D341Med (cell line): ENCODE results near the gene CDH16.

ENCODE experiments used
- DNase-seq: peaks from one replicate; pipeline ENCODE4 v3.0.0; 2012; ENCODE audit warnings: low spot score

Gene CDH16

GRCh38 chr16:66894948-66895688, 23.6 kb downstream of the CDH16 start:
- peak; percentile 84 for DNase-seq

GRCh38 chr16:66894055-66894454, 24.6 kb downstream of the CDH16 start:
- no peak for DNase-seq

DNA sequence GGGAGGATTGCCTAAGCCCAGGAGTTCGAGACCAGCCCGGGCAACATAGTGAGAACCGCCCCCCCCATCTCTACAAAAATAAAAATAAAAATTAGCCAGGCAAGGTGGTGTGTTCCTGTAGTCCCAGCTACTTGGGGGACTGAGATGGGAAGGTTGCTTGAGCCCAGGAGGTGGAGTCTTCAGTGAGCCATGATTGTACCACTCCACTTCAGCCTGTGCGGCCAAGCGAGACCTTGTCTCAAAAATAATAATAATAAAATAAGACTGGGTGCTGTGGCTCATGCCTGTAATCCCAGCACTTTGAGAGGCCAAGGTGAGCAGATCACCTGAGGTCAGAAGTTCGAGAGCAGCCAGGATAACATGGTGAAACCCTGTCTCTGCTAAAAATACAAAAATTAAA, 26.9 kb downstream of the CDH16 start:
- DNase-seq: no peak

DNA sequence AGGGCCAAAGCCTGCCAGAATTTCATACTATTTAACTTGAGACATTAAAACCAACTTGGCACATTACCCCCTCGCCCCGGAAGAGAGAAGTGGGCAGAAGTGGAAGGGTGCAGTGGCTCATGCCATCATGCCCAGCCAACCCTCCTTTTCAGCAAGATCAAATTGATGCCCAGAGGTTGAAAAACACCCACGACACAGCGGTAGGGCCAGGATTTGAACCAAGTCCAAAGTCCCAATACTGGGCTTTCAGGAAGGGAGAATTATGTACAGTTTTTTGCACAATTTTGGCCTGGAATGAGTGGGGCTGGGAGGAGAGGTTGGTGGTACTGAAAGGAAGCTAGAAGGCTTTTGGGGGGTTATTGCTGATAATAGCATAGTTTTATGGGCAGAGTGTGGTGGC, 27.3 kb downstream of the CDH16 start:
- DNase-seq: no peak

DNA sequence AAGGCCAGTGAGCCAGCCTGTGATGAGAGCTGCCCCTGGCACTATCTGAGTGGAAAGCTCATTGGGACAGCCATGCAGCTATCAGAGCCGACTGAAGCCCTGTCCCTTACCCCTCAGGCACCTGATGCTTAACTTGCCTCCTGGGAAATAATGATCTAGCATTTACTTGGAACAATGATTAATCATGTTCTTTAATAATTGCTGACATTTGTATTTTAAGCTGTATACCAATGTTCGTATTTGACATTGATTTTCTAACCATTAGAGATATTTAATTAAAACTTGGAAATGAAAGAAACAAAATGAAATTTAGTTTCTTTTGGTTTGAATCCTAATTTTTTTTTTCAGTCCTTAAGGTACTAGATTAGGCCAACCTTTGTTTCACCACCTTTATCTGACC, 27.9 kb downstream of the CDH16 start:
- DNase-seq: no peak

- DNase-seq: no peak
These were observed 29.1 kb downstream of the CDH16 start for GRCh38 chr16:66889622-66890021.

- no peak for DNase-seq
These were observed 29.8 kb downstream of the CDH16 start for GRCh38 chr16:66888647-66889615.

DNA sequence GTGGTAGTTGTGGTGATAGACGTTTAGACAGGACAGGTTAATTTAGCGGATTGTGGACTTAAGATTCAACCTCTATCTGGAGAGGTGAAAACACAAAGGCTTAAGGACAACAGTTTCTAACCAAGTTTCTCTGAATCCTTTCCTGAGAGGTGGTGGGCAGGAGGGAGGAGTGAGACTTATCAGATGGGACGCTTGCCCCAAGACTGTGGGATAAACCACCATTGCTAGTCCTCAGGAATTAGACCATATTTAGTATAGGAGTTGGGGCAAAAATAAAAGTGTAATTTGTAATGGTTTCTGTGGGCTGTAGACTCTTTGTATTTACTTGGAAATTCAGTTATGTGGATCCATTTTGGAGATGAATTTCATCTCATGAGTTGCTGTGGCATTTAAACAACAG, 31.8 kb downstream of the CDH16 start:
- DNase-seq: no peak

- no peak for DNase-seq
These were observed 32.4 kb downstream of the CDH16 start for GRCh38 chr16:66886321-66886720.

GRCh38 chr16:66885491-66885890, 33.2 kb downstream of the CDH16 start:
- no peak for DNase-seq

DNA sequence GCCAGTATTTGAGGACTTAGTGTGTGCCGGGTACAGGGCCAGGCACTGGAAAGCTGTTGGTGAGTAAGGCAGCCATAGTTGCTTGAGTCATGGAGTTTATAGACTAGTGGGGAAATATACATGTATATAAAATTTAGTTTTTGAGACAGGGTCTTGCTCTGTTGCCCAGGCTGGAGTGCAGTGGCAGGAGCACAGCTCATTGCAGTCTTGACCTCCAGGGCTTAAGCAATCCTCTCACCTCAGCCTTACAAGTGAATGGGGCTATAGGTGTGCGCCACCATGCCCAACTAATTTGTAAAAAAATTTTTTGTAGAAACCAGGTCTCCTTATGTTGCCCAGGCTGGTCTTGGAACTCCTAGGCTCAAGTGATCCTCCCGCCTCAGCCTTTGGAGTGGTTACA, 36.0 kb downstream of the CDH16 start:
- no peak for DNase-seq

GRCh38 chr16:66881964-66882508, 36.6 kb downstream of the CDH16 start:
- DNase-seq: no peak

- no peak for DNase-seq
These were observed 37.1 kb downstream of the CDH16 start for GRCh38 chr16:66881560-66881959.

GRCh38 chr16:66881014-66881417, 37.7 kb downstream of the CDH16 start:
- no peak for DNase-seq

DNA sequence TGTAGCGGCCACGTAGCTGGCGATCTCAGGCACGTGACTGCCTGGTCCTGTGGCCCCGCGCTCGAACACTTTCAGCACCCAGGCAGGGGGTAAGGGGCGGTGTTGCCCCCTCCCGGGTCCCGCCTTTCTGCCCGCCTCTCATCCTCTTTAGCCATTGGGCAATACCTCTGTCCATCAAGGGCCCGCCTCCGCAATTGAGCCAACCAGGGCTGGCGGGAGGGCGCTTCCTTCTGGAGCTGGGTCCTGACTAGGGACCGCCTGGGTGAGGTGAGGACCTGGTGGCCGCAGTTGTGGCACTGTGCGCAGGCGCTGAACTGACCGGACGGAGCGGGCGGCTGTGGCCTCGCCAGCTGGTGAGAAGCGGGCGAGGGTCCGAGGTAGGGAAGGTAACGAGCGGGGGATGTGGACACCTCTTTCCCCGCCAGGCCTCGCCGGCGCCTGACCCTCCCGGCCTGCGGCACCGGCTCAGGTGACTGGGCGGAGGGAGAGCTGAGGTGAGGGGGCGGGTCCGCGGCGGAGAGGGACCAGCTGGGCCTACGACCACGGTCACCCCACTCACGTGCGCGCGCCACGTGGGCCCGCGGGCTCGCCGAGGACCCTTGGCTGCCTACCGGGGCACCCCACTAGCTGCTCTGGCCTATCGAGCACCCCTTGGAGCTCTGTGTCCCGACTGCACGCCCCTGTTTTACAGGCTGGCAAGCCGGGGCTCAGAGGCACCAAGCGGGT, 38.2 kb downstream of the CDH16 start, which contains the start of gene PDP2:
Gene PDP2, plus strand, starts transcription at position 228 of the 726 bp plus-strand sequence. CDS start 3,770 bp downstream, outside the sequence.
- DNase-seq: peak; percentile 98

DNA sequence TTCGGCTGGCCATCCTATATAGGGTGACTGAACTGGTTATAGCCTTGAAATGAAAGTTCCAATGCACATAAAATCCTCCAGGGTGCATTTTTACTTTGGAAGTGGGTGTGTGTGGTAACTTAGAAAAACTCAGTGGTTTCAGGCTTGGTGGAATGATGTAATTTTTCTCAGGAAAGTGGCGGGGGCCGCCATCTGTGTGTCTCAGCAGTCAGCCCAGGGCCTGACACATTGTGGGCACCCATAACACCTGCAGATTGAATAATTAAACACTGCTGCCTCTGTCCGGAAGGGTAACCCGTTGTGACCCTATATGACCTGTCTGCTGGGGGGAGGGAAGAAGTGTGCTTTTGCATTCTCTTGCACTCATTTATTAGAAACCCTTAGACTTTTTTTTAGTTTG, 40.6 kb downstream of the CDH16 start:
- DNase-seq: no peak

DNA sequence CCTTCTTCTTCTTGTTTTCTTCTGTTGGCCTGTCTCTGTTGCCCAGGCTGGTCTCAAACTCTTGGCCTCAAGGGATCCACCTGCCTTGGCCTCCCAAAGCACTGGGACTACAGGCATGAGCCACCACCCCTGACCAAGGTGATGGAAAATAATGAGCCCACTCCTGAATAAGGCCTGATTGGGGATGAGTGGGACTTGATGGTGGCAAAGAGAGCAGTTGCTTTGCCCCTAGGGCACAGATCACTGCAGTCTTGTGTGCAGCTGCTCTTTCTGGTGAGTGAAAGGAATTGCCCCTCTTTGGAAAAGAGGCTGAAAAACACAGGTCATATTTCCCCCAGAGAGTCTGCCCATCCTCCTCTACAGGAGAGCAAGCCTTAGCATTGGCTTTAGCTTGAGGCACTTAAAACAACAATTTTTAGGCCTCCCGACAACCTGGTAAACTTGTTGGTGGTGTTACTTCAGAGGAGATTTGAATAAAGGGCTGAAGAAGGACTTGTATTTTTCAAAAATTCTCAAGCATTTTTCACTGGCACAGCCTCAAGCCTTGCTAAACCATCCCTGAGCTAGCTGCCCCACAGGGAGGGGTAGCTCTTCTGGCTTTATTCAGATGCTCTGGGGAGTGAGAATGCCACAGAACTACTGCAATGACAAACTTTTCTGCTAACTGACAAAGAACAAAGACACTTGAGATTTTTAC, 44.5 kb downstream of the CDH16 start:
- no peak for DNase-seq

DNA sequence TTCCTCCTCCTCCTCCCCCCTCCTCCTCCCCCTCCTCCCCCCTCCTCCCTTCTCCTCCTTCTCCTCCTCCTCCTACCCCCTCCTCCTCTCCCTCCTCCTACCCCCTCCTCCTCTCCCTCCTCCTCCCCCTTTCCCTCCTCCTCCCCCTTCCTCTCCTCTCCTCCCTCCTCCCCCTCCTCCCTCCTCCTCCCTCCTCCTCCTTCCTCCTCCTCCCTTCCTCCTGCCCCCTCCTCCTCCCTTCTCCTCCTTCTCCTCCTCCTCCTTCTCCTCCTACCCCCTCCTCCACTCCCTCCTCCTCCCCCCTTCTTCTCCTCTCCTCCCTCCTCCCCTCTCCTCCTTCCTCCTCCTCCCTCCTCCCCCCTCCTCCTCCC, 45.0 kb downstream of the CDH16 start:
- DNase-seq: no peak

GRCh38 chr16:66872943-66873684, 45.6 kb downstream of the CDH16 start:
- DNase-seq: peak; percentile 90

GRCh38 chr16:66872559-66872942, 46.1 kb downstream of the CDH16 start:
- no peak for DNase-seq

- DNase-seq: no peak
These were observed 46.8 kb downstream of the CDH16 start for GRCh38 chr16:66871840-66872239.
